ENCODE measurements around the gene HNRNPH3.

HNRNPH3 gene

GRCh38 chr10:68301301-68301700 is 30.6 kb upstream of the HNRNPH3 start:
- POLR2A ChIA-PET, result interaction anchor here (0.6 kb wide), 2 partner anchors 12 to 30 kb away, joined by 3 read pairs; partner anchors contain the start of gene HNRNPH3
- TF ChIP-seq FOXA1 (IDR thresholded peaks at IDR 0.05) (no peak), SUZ12 (IDR thresholded peaks at IDR 0.05) (no peak), LEF1 (IDR thresholded peaks at IDR 0.05; ENCODE audit: borderline replicate concordance) (no peak)
- CTCF ChIA-PET, result interaction anchor here (0.8 to 2.2 kb wide), 5 partner anchors 48 to 520 kb away, joined by 3 to 24 read pairs (median 3); no protein-coding TSS in a partner anchor
- DNase-seq (ENCODE audit: extremely low spot score), result no peak

- DNase-seq (ENCODE audit: extremely low spot score), result peak; percentile 50
- ChIA-PET POLR2A (interaction anchor here (0.6 kb wide), 1 partner anchor 30 kb away, joined by 3 read pairs; the partner anchor contains the start of gene HNRNPH3), CTCF (interaction anchor here (0.8 to 2.2 kb wide), 6 partner anchors 49 to 520 kb away, joined by 3 to 24 read pairs (median 4); no protein-coding TSS in a partner anchor)
- TF ChIP-seq SUZ12 (IDR thresholded peaks at IDR 0.05) (no peak), PKNOX1 (IDR thresholded peaks at IDR 0.05) (peak; percentile 70)
Observed at GRCh38 chr10:68301790-68302502, 29.9 kb upstream of the HNRNPH3 start.

- CTCF ChIA-PET, result interaction anchor here (0.6 to 2.2 kb wide), 5 partner anchors 29 to 514 kb away, joined by 3 to 24 read pairs (median 4); partner anchors contain the start of gene HNRNPH3
- POLR2A ChIA-PET, result no interaction called here
- TF ChIP-seq PKNOX1 (IDR thresholded peaks at IDR 0.05) (no peak), FOXK2 (IDR thresholded peaks at IDR 0.05) (no peak), ZNF384 (IDR thresholded peaks at IDR 0.05) (no peak), HDGF (IDR thresholded peaks at IDR 0.05; ENCODE audit: borderline replicate concordance) (no peak), ELF4 (IDR thresholded peaks at IDR 0.05) (no peak), ARNT (IDR thresholded peaks at IDR 0.05) (no peak), CTBP1 (IDR thresholded peaks at IDR 0.05; ENCODE audit: borderline replicate concordance) (no peak), NFRKB (IDR thresholded peaks at IDR 0.05) (no peak), SP1 (IDR thresholded peaks at IDR 0.05) (no peak)
- no peak for DNase-seq (ENCODE audit: extremely low spot score)
Observed at GRCh38 chr10:68302503-68302823, 29.4 kb upstream of the HNRNPH3 start.

GRCh38 chr10:68302871-68303270 is 29.0 kb upstream of the HNRNPH3 start:
- no peak for DNase-seq (ENCODE audit: extremely low spot score)
- POLR2A ChIA-PET, result no interaction called here
- CTCF ChIA-PET, result interaction anchor here (0.6 to 2.2 kb wide), 4 partner anchors 29 to 514 kb away, joined by 3 to 24 read pairs (median 4); partner anchors contain the start of gene HNRNPH3
- TF ChIP-seq ARNT (IDR thresholded peaks at IDR 0.05) (no peak), FOXK2 (IDR thresholded peaks at IDR 0.05) (no peak), PKNOX1 (IDR thresholded peaks at IDR 0.05) (no peak), FOXA1 (IDR thresholded peaks at IDR 0.05) (no peak)

- POLR2A ChIA-PET, result no interaction called here
- CTCF ChIA-PET, result interaction anchor here (1.6 kb wide), 1 partner anchor 515 kb away, joined by 5 read pairs; no protein-coding TSS in a partner anchor
- TF ChIP-seq NFRKB (IDR thresholded peaks at IDR 0.05), result no peak
- no peak for TF ChIP-seq CTBP1 (IDR thresholded peaks at IDR 0.05; ENCODE audit: borderline replicate concordance)
- no peak for TF ChIP-seq PKNOX1 (IDR thresholded peaks at IDR 0.05)
- no peak for TF ChIP-seq FOXA1 (IDR thresholded peaks at IDR 0.05)
- TF ChIP-seq TARDBP (IDR thresholded peaks at IDR 0.05), result no peak
- TF ChIP-seq ELF4 (IDR thresholded peaks at IDR 0.05), result no peak
- no peak for TF ChIP-seq FOXM1 (IDR thresholded peaks at IDR 0.05; ENCODE audit: borderline replicate concordance)
- no peak for TF ChIP-seq BHLHE40 (IDR thresholded peaks at IDR 0.05; ENCODE audit: borderline replicate concordance)
- no peak for TF ChIP-seq FOXK2 (IDR thresholded peaks at IDR 0.05)
- TF ChIP-seq SP1 (IDR thresholded peaks at IDR 0.05), result no peak
- TF ChIP-seq SUZ12 (IDR thresholded peaks at IDR 0.05), result no peak
- TF ChIP-seq L3MBTL2 (conservative IDR thresholded peaks at IDR 0.05), result no peak
- DNase-seq (ENCODE audit: extremely low spot score), result no peak
Observed at GRCh38 chr10:68303849-68304412, 27.9 kb upstream of the HNRNPH3 start.

GRCh38 chr10:68305854-68306253 is 26.0 kb upstream of the HNRNPH3 start:
- no peak for TF ChIP-seq ELF4 (IDR thresholded peaks at IDR 0.05)
- TF ChIP-seq ZNF384 (IDR thresholded peaks at IDR 0.05), result no peak
- TF ChIP-seq CTBP1 (IDR thresholded peaks at IDR 0.05; ENCODE audit: borderline replicate concordance), result no peak
- TF ChIP-seq ARNT (IDR thresholded peaks at IDR 0.05), result no peak
- no peak for TF ChIP-seq FOXA1 (IDR thresholded peaks at IDR 0.05)
- no peak for TF ChIP-seq FOXK2 (IDR thresholded peaks at IDR 0.05)
- TF ChIP-seq L3MBTL2 (conservative IDR thresholded peaks at IDR 0.05), result no peak

More at GRCh38 chr10:68305854-68306253, 26.0 kb upstream of the HNRNPH3 start:
- ChIA-PET CTCF (no interaction called here), POLR2A (interaction anchor here (1.7 kb wide), 1 partner anchor 26 kb away, joined by 6 read pairs; the partner anchor contains the start of gene HNRNPH3)
- DNase-seq (ENCODE audit: extremely low spot score), result no peak

Data from HEK293T (cell line).